Measurements from ENCODE around the gene FLII. TPM values are rescaled to one million over a fixed set of nuclear protein-coding genes. Genes with fewer than 3 reads are reported as not detected.

FLII gene
- total and polyA plus RNA-seq, 2 of the 13 experiments (the other 11 are each of a cell fraction or from before 2014, with no cell fraction given): 130 to 303 TPM

DNA sequence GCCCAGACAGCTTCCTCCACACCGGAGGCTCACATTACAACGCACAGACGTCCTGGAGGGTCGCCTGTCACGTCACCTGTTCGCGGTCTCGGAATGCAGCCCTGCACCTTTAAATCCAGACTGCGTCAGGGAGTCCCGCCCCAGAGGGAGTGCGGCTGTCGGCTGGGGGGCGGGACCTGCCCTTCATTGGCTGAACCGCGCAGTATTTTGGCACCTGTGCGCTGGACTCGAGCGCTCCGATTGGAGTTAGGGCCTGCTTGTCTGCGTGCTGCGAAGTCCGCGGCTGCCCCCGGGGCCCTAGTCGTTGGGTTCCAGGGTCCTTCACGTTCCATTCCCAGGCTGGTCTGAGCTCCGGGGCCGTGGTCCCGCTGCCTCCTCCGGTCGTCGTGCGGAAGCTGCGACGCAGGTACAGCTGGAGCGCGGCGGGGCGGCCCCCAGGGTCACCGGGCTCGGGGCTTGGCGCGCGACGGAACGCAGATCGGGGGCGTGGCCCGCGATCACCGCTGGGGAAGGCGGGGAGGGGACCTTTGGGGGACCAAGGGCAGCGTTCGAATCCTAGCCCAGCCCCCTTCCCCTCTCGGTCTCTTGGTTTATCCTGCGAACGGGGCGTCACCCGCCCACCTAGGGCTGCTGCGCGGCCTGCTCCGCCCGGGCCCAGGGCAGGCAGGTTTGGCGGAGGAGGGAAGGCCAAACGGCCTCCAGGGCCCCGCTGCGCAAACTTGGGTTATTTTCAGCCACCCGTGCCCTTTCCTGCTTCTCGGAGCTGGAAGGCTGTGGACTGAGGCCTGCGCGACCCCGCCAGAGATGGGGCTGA is 2.0 kb upstream of the FLII start, which contains the start of gene MIEF2 (continued):
- TF ChIP-seq, protein P1, sequence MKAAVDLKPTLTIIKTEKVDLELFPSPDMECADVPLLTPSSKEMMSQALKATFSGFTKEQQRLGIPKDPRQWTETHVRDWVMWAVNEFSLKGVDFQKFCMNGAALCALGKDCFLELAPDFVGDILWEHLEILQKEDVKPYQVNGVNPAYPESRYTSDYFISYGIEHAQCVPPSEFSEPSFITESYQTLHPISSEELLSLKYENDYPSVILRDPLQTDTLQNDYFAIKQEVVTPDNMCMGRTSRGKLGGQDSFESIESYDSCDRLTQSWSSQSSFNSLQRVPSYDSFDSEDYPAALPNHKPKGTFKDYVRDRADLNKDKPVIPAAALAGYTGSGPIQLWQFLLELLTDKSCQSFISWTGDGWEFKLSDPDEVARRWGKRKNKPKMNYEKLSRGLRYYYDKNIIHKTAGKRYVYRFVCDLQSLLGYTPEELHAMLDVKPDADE (CRISPR knock-in tag; IDR thresholded peaks at IDR 0.05): no peak; the same call in 1 of the 2 replicates
- TF ChIP-seq SETDB1 (CRISPR knock-in tag; IDR thresholded peaks at IDR 0.05; ENCODE audit: borderline replicate concordance) (0 out of 2 replicates have a peak, but pooled peaks have one; percentile 34), ISX (CRISPR knock-in tag; conservative IDR thresholded peaks at IDR 0.05) (0 out of 2 replicates have a peak, but pooled peaks have one; percentile 81), ATF1 (CRISPR knock-in tag; IDR thresholded peaks at IDR 0.05) (peak; percentile 70; the same call in 1 of the 2 replicates), FOSL2 (CRISPR knock-in tag; IDR thresholded peaks at IDR 0.05) (peak; percentile 9), ZNF207 (IDR thresholded peaks at IDR 0.05; ENCODE audit: borderline replicate concordance) (no peak), ZNF768 (CRISPR knock-in tag; IDR thresholded peaks at IDR 0.05) (peak; percentile 27; the same call in 1 of the 2 replicates), JUN (CRISPR knock-in tag; IDR thresholded peaks at IDR 0.05) (no peak; the same call in 1 of the 2 replicates), ETV5 (CRISPR knock-in tag; IDR thresholded peaks at IDR 0.05; ENCODE audit: borderline replicate concordance) (no peak), NFE2L2 (IDR thresholded peaks at IDR 0.05; ENCODE audit: low read length) (no peak), NFIC (IDR thresholded peaks at IDR 0.05; ENCODE audit: low read length) (no peak), HNRNPLL (IDR thresholded peaks at IDR 0.05; ENCODE audit: low read depth, low read length, poor library complexity, severe bottlenecking) (peak; percentile 83), FOXO4 (CRISPR knock-in tag; conservative IDR thresholded peaks at IDR 0.05) (0 out of 2 replicates have a peak, but pooled peaks have one; percentile 65), ZNF253 (CRISPR knock-in tag; IDR thresholded peaks at IDR 0.05; ENCODE audit: borderline replicate concordance) (no peak; the same call in 1 of the 2 replicates), FOXO1 (CRISPR knock-in tag; IDR thresholded peaks at IDR 0.05) (peak; percentile 29), SNRNP70 (IDR thresholded peaks at IDR 0.05; ENCODE audit: low read depth, low read length) (no peak), CBX2 (IDR thresholded peaks at IDR 0.05; ENCODE audit: low read depth, low read length) (no peak), CBX2 (CRISPR knock-in tag; IDR thresholded peaks at IDR 0.05; ENCODE audit: low read depth) (no peak)
- TF ChIP-seq, protein P2, sequence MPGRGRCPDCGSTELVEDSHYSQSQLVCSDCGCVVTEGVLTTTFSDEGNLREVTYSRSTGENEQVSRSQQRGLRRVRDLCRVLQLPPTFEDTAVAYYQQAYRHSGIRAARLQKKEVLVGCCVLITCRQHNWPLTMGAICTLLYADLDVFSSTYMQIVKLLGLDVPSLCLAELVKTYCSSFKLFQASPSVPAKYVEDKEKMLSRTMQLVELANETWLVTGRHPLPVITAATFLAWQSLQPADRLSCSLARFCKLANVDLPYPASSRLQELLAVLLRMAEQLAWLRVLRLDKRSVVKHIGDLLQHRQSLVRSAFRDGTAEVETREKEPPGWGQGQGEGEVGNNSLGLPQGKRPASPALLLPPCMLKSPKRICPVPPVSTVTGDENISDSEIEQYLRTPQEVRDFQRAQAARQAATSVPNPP (CRISPR knock-in tag; IDR thresholded peaks at IDR 0.05): no peak
- TF ChIP-seq, protein P3, sequence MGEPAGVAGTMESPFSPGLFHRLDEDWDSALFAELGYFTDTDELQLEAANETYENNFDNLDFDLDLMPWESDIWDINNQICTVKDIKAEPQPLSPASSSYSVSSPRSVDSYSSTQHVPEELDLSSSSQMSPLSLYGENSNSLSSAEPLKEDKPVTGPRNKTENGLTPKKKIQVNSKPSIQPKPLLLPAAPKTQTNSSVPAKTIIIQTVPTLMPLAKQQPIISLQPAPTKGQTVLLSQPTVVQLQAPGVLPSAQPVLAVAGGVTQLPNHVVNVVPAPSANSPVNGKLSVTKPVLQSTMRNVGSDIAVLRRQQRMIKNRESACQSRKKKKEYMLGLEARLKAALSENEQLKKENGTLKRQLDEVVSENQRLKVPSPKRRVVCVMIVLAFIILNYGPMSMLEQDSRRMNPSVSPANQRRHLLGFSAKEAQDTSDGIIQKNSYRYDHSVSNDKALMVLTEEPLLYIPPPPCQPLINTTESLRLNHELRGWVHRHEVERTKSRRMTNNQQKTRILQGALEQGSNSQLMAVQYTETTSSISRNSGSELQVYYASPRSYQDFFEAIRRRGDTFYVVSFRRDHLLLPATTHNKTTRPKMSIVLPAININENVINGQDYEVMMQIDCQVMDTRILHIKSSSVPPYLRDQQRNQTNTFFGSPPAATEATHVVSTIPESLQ (CRISPR knock-in tag; conservative IDR thresholded peaks at IDR 0.05): no peak
- TF ChIP-seq, protein P4, sequence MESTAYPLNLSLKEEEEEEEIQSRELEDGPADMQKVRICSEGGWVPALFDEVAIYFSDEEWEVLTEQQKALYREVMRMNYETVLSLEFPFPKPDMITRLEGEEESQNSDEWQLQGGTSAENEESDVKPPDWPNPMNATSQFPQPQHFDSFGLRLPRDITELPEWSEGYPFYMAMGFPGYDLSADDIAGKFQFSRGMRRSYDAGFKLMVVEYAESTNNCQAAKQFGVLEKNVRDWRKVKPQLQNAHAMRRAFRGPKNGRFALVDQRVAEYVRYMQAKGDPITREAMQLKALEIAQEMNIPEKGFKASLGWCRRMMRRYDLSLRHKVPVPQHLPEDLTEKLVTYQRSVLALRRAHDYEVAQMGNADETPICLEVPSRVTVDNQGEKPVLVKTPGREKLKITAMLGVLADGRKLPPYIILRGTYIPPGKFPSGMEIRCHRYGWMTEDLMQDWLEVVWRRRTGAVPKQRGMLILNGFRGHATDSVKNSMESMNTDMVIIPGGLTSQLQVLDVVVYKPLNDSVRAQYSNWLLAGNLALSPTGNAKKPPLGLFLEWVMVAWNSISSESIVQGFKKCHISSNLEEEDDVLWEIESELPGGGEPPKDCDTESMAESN (CRISPR knock-in tag; conservative IDR thresholded peaks at IDR 0.05): peak; percentile 68

All from HepG2 (cell line).